Occipital lobe (tissue), 2 donors: ENCODE results near the gene GPRC5A. TPM values are rescaled to one million over a fixed set of nuclear protein-coding genes. Genes with fewer than 3 reads are reported as not detected.

ENCODE experiments used
- DNase-seq: peaks from one replicate; lab custom pipeline; 2025; lab: John Stamatoyannopoulos, UW
- total RNA-seq: library from RNA; depleted of rRNA; stranded (reverse); fragments of >200 nt; gene quantifications from one replicate; pipeline ENCODE4 v1.2.3, GENCODE V29; 2014

GPRC5A gene
- total RNA-seq, 1 donor from 2014 or later = 0.31 TPM

DNA sequence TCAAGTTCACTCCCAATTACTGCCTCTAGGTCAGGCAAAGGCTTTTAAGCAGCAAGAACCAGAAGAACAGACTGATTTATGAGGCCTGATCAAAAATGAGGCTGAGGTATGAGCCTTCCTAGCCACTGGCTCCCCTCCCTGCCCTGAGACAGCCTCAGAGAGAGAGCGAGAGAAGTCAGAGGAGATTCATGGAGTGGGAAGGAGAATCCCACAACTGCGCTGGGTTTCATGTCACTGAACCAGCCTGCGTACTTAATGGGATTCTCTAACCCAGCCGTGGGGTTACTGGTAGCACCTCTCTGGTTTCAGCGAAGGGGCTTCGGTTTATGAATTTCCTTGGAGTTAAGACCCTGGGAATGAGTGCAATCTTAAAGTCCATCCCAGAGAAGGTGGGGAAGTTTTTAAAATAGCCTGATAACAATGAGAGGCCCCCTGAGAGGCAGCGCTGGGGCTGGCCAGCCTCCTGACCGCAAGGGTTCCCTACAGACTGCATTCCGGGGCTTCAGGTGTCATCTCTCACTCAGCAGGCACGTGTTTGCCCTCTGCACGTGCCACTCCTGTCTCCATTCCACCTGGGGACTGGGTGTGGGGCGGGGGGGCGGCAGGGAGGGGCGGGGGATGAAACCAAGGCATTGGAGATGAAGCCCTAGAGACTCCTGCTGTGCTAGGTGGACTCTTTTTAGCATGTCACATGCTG is 6.1 kb upstream of the GPRC5A start:
- DNase-seq = no peak

DNA sequence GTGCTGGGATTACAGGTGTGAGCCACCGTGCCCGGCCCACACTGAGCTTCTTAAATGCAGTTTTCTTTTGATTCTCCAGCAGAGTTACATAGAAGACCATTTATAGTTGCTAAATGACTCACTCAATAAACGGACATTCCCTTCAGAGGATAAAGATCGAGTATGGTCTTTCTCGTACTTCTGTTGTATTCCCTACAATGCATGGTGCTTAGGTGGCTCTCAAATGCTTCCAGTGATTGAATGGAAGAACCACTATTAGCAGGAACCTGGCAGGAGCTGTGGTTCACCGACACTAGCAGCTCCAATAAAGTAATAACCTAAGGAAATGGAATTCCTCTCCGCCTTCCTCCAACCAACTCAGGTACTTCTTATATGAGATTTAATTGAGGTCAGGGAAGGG is 3.9 kb upstream of the GPRC5A start:
- DNase-seq = no peak

DNA sequence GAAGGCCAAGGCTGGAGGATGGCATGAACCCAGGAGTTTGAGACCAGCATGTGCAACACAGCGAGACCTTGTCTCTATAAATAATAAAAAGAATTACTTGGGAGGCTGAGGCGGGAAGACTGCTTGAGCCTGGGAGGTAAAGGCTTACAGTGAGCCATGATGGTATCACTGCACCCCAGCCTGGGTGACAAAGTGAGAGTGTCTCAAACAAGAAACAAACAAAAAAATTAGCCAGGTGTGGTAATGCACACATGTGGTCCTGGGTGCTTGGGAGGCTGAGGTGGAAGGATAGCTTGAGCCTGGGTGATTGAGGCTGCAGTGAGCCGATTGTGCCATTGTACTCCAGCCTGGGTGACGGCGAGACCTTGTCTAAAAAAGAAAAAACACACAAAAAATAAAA is 1.7 kb upstream of the GPRC5A start:
- DNase-seq = no peak

DNA sequence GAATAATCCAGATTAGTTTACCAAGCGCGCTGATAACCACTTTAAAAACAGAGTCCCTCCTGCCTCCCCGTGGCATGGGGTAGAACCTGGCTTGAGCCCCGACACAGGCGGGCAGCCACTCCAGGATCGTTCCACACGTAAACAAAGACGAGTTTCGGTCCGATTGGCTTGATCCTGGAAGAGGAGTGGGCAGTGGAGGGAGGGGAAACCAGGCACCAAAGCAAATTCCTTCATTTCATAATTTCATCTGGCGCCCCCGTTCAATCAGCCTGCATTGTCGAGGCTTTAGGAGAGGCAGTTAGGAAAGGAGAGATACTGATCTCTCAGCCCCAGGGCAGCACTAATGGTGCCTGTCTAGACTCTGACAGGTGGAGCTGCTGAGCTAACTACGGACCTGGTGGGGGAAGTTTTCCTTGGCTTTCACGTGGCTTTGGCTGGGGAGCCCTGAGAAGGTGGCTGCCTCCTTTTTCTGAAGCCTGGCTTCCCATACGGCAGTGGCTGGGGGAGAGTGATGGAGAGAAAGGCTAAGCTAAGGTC is 751 bp upstream of the GPRC5A start:
- DNase-seq = no peak

DNA sequence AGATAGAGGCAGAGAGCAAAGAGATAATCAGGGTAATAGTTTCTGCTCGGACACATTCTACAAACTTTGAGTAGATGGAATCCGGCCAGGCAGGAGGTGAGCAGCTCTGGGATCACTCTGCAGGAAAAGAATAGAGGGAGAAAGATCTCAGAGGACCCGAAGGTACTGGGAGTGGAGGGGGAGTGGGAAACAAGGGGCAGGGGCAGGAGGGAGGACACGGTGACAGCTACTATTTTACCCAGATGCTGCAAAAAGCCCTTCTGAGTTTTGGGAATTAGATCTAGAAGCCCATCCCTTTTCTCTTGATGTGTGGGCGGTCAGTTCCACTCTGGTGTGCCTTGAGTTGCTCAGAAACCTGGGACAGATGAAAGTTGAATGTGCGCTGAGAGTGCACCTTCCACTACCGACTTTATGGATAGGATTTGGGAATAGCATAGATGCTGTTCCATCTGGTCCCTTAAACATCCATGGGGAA is 556 bp downstream of the GPRC5A start:
- DNase-seq = no peak

DNA sequence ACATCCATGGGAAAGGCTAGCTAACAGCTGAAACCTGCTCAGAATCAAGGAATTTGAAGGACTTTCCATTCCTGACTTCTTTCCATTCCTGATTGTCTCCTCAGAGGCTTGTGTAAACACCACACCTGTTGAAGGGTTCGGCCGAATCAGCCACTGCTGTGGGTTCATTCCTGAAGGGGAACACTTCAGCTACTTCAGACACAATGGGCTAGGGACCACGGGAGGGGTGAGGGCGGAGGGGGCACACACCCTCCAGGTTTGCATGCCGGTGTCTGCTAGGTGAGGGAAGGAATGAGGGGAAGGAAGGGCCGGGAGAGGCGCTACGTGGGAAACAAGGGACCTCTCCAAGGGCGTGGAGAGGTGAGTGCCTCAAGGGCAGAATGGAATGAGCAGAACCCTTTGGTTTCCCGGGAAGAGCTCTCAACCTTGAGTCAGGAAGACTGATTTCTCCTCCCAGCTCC is 1.3 kb downstream of the GPRC5A start:
- DNase-seq = no peak

DNA sequence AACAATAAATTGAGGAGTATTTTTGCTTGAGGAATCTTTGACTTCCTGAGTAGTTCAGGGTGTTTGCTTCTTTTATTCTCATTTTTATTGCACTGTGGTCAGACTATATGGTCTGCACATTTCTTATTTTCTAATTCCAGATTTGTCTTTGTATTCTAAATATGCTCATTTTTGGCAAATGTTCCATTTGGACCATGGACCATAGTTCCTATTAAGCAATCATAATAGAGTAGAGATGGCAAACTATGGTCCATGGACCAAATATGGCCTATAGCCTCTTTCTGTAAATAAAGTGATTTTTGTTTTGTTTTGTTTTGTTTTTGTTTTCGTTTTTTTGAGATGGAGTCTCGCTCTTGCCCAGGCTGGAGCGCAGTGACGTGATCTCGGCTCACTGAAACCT is 2.1 kb downstream of the GPRC5A start:
- DNase-seq = no peak

DNA sequence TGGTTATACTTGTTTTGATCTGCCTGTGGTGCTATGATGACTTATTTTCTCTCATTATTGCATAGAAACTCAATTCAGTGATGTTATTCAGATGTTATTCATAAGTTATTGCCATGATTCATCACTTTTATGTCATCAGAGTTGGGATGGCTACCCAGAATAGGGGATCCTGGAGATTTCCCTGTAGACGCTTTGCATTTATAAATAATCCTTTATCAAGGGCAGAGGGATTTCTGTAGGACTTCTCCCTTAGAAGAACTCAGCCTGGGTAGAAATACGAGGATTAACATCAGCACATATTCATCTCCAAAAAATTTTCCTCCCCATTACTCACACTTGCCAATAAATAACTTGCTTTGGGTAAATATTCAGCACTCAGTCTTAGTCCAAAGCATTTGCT is 4.9 kb downstream of the GPRC5A start:
- no peak for DNase-seq

DNA sequence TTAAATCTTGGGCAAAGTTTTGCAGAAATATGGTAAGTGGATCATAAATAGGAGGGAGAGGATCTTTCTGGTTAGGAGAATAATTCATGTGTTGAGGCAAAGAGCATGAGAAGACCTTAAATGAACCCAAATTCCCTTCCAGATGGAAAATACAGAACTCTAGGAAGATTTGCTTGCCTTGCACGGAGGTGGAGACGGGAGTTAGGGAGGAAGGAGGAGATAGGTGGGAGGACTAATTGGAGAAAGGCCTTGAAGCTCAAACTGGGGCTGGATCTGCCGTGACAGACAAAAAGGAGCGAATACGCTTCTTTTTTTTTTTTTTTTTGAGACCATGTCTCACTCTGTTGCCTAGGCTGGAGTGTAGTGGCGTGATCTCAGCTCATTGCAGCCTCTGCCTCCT is 5.9 kb downstream of the GPRC5A start:
- DNase-seq = no peak

DNA sequence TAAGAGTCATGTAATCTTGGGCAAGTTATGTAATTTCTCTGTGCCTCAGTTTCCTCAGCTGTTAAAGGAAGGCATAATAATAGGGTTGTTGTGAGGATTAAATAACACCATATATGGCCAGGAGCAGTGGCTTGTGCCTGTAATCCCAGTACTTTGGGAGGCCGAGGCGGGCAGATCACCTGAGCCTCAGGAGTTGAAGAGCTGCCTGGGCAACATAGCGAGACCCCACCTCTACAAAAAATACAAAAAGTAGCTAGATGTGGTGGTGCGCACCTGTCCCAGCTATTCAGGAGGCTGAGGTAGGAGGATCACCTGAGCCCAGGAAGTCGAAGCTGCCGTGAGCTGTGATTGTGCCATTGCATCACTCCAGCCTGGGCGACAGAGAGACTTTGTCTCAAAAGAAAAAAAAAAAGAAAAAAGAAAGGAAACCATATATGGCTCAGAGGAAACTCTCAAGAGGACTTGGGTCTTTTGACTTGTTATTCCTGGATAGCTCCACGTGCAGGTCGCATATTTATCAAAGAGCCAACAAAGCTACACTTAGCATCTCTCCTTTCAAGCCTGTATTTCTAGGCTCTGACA is 6.9 kb downstream of the GPRC5A start:
- no peak for DNase-seq

DNA sequence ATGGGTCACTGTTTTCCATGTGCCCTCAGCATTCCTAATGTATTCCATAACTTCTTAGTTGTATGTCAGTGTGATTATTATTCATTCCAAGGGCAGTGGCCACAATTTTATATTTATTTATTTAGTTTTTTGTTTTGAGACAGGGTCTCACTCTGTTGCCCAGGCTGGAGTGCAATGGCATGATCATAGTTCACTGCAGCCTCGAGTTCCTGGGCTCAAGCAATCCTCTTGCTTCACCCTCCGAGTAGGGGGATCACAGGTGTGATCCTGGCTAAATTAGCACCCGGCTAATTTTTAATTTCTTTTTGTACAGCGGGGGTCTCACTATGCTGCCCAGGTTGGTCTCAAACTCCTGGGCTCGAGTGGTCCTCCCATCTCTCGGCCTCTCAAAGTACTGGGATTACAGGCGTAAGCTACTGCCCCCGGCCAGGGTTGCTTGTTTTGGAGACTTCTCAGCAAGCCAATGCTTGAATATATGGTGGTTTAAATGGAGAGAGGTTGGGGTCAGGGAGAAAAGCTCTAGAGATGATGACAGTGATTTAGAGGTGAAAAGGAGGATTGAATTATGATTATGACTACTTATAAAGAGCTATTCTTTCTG is 7.6 kb downstream of the GPRC5A start:
- DNase-seq = no peak

DNA sequence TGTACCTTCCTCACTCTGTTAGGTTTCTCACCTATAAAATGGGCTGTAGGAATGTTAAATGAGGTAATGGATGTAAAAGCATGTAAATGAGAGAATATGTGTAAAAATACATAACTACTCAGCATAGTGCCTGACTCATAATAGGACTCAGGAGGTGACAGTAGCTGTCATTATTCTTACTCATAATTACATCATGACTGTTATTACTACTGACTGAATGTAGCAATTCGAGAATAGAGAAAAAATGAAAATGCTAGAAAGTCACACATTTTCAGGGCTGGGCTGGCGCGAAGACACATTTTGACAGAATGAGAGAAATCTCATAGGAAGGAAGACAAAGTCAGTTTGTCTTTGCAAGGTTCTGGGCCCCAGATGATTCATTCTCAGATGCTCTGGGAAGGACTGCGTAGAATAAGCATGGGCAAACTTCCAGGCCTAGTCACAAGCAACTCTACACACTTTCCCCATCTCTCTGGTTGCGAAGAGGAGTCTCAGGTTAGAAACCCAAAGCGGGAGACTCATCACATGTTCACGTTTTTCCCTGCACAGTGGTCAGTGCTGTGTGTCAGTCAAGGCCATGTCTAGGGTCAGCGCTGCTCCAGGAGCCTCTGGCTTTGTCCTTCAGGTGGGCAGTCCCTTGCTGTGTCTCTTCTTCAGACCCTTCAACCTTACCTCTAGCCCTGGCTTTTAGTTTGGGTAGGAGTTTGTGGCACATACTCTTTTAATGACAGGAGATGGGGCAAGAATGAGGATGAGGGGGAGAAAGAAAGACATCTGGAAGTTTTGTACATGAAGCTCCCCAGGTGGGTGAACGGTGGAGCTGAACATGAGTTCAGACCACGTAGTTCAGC is 8.4 kb downstream of the GPRC5A start:
- peak; percentile 26 for DNase-seq

DNA sequence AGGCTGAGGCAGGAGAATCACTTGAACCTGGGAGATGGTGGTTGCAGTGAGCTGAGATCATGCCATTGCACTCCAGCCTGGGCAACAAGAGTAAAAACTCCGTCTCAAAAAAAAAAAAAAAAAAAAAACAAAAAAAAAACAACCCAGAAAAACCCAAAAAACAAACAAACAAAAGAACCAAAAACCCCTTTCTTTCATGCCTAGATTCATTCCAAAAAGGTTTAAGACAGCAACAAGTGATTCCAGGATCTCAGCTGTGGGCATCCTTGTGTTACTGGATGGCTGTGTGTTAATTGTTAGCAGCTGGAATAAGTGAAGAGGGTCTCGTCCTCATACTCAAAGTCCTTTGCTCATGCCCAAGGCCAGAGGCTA is 9.4 kb downstream of the GPRC5A start:
- no peak for DNase-seq

DNA sequence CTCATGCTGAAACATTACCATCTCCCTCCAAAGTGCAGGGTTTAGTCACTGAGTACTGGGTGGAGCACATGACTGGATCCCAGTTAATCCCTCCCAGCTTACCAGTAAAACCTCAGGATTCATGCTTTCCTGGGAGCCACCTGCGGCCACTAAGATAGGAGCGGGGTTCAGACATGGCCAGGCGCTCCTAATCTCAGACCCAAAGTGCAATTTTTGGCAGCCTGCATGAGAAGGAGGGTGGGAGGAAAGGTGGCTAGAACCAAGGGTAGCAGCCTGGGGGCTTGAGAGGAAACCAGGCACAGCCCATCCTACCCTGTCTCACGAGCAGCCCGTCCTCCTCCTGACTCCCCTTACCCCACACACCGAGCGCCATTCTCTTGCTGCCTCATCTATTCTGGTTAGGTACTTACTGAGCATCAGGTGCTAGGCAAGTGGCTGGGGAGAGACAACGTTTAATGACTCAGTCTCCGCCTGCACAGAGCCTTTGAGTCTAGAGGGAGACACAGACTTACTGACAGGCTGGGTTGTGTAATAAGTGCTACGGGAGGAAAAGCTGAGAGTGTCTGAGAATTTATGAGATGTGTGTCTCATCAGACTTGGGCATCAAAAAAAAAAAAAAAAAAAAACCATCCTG is 9.9 kb downstream of the GPRC5A start:
- peak; percentile 5 for DNase-seq

DNA sequence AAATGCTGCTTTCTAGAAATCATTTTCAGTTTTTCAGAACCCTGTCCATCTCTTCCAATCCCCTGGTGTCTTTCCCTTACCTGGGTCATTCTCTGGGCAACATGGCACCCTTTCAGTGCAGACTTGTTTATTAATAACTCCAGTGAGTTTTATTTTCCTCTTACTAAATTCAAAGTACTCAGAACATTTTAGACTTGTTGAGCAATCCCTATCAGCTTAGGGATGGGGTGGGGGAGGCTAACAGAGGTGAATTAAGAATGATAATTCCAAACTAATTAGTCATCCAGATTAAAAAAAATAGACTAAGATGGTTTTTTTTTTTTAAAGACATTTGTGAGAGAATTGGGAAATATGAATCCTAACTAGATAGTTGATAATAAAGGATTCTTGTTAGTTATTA is 10.7 kb downstream of the GPRC5A start:
- no peak for DNase-seq

DNA sequence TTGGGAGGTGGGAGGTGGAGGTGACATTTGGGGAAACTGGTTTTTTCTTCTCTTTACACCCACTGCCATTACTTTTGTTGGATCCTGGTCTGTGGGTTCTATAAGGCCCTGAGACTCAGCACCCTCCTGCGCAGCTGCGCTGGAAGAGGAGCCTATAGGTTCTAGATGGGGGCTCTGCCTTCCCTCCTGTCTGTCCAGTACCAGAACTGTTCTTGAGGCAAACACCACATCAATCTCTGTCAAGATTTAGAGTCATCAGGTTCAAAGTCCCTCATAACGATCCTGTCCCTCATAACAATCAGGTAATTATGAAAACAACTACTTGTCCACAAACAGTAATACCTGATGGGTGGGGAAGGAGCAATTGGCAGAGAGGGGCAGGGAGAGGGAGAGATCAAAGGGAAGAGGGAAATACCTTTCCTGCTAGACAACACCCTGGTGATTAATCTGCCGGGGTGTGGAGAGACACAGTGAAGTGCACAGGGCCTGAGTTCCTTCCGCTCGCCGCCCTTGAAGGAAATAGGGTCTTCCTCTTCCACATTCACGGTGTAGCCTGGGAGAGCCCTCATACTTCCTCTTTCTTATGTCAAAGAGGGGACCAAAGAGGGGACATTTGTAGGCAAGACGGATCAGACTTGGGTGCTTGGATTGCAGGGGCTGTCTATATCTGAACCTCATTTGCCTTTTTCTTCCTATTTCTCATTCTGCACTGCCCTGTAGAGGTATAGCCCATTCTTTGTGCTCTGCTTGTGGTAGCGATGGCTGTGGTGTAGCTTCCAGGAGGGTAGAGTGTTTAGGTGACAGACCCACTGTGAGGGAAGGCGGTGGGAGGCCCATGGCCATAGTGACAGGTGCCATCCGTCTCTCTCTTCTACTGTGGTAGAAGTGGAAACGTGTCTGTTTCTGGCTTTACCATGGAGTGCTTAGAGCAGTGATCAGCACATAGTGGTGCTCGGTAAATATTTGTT is 12.6 kb downstream of the GPRC5A start:
- DNase-seq = no peak

DNA sequence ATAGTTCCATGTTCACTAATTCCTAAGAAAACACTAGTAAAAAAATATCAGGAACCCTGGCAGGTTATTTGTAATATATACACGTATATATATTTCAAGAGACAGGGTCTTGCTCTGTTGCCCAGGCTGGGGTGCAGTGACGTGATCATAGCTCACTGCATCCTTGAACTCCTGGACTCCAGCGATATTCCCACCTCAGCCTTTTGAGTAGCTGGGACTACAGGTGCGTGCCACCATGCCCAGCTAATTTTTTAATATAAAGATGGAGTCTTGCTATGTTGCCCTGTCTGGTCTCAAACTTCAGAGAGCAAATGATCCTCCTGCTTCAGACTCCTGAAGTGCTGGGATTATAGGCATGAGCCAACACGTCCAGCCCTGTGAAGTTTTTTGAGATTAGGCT is 16.2 kb downstream of the GPRC5A start:
- no peak for DNase-seq

DNA sequence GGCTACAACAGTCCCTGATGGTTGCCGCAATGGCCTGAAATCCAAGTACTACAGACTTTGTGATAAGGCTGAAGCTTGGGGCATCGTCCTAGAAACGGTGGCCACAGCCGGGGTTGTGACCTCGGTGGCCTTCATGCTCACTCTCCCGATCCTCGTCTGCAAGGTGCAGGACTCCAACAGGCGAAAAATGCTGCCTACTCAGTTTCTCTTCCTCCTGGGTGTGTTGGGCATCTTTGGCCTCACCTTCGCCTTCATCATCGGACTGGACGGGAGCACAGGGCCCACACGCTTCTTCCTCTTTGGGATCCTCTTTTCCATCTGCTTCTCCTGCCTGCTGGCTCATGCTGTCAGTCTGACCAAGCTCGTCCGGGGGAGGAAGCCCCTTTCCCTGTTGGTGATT is 16.9 kb downstream of the GPRC5A start:
- DNase-seq = no peak

DNA sequence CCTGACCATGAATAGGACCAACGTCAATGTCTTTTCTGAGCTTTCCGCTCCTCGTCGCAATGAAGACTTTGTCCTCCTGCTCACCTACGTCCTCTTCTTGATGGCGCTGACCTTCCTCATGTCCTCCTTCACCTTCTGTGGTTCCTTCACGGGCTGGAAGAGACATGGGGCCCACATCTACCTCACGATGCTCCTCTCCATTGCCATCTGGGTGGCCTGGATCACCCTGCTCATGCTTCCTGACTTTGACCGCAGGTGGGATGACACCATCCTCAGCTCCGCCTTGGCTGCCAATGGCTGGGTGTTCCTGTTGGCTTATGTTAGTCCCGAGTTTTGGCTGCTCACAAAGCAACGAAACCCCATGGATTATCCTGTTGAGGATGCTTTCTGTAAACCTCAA is 17.3 kb downstream of the GPRC5A start:
- DNase-seq = no peak
